Calu3 (cell line): Measurements from ENCODE around the gene IGHMBP2. TPM values are rescaled to one million over a fixed set of nuclear protein-coding genes. Genes with fewer than 3 reads are reported as not detected.

Experiments
- BruUV-seq: library from RNA; stranded (reverse); fragments of 400-500 nt; replicated peaks from 2 replicates; lab custom pipeline; 2021; lab: Mats Ljungman, UMichigan
- CTCF ChIA-PET: fragments of 300-600 bp; sonication (Branson Sonifier 250); formaldehyde crosslinking; loops from one replicate; lab custom pipeline; 2022; ENCODE audit warnings: antibody characterized with exemption; lab: Charles Lee
- DNase-seq: peaks from one replicate; pipeline ENCODE4 v3.0.0; 2022
- H3K27ac Mint-ChIP-seq: one replicate; pipeline ENCODE4 v1.8.0; 2022; ENCODE audit warnings: mixed read lengths; ENCODE audit not compliant: unreplicated experiment
- H3K27me3 Mint-ChIP-seq: one replicate; pipeline ENCODE4 v1.8.0; 2022; ENCODE audit warnings: mixed read lengths; ENCODE audit not compliant: unreplicated experiment
- H3K36me3 Mint-ChIP-seq: one replicate; pipeline ENCODE4 v1.8.0; 2022; ENCODE audit warnings: mild to moderate bottlenecking, moderate library complexity, mixed read lengths; ENCODE audit not compliant: insufficient read depth, unreplicated experiment
- H3K4me1 Mint-ChIP-seq: one replicate; pipeline ENCODE4 v1.8.0; 2022; ENCODE audit warnings: mild to moderate bottlenecking, low read depth, mixed read lengths; ENCODE audit not compliant: unreplicated experiment
- H3K4me3 Mint-ChIP-seq: one replicate; pipeline ENCODE4 v1.8.0; 2022; ENCODE audit warnings: mild to moderate bottlenecking, low read depth, moderate library complexity, mixed read lengths; ENCODE audit not compliant: unreplicated experiment
- H3K9me3 Mint-ChIP-seq: one replicate; pipeline ENCODE4 v1.8.0; 2022; ENCODE audit warnings: low read depth, mixed read lengths; ENCODE audit not compliant: unreplicated experiment
- CTCF ChIP-seq: fragments of 200-600 bp; IDR thresholded peaks from one replicate; pipeline ENCODE4 v1.8.0; 2022; ENCODE audit warnings: antibody characterized with exemption; ENCODE audit not compliant: unreplicated experiment
- intact Hi-C: fragments of 100-400 bp; cut with micrococcal nuclease; formaldehyde crosslinking; loops from one replicate; pipeline ENCODE4 v1.10.0; 2022; ENCODE audit not compliant: unreplicated experiment
- total RNA-seq: library from RNA; stranded (reverse); gene quantifications from 2 replicates; pipeline ENCODE4 v1.2.3, GENCODE V29; 2022

IGHMBP2 gene
- total RNA-seq, 1 experiment from 2014 or later: 32.4 TPM

GRCh38 chr11:68982134-68982533, 78.4 kb downstream of the IGHMBP2 start:
- no peak overlapping the region for H3K27ac Mint-ChIP-seq
- no peak for TF ChIP-seq CTCF
- H3K9me3 Mint-ChIP-seq: peaks cover 6% of the 10 kb centered on the region
- intact Hi-C loops: no loop called here
- no peak for DNase-seq
- H3K4me3 Mint-ChIP-seq: no peak overlapping the region
- no peaks in the 10 kb centered on the region for H3K36me3 Mint-ChIP-seq
- H3K27me3 Mint-ChIP-seq: peaks cover 49% of the 10 kb centered on the region
- CTCF ChIA-PET: no interaction called here
- no TSS peak for BruUV-seq
- H3K4me1 Mint-ChIP-seq: no peaks in the 10 kb centered on the region

- CTCF ChIA-PET: interaction anchor here (0.7 kb wide), 1 partner anchor 540 kb away, joined by 5 read pairs; no protein-coding TSS in a partner anchor
Observed at GRCh38 chr11:68983801-68984200, 80.1 kb downstream of the IGHMBP2 start.

GRCh38 chr11:68987211-68987610, 83.5 kb downstream of the IGHMBP2 start:
- H3K4me3 Mint-ChIP-seq: no peak overlapping the region
- CTCF ChIA-PET: no interaction called here
- H3K4me1 Mint-ChIP-seq: no peaks in the 10 kb centered on the region
- H3K27ac Mint-ChIP-seq: no peak overlapping the region
- no peak for DNase-seq
- H3K27me3 Mint-ChIP-seq: peaks cover 20% of the 10 kb centered on the region
- H3K36me3 Mint-ChIP-seq: no peaks in the 10 kb centered on the region
- no peak for TF ChIP-seq CTCF
- intact Hi-C loops: no loop called here
- H3K9me3 Mint-ChIP-seq: peaks cover 5% of the 10 kb centered on the region
- no TSS peak for BruUV-seq

More at GRCh38 chr11:68983801-68984200, 80.1 kb downstream of the IGHMBP2 start:
- H3K4me3 Mint-ChIP-seq: no peak overlapping the region
- DNase-seq: no peak
- H3K27ac Mint-ChIP-seq: no peak overlapping the region
- peaks cover 41% of the 10 kb centered on the region for H3K27me3 Mint-ChIP-seq
- no peak for TF ChIP-seq CTCF
- no peaks in the 10 kb centered on the region for H3K36me3 Mint-ChIP-seq
- no peaks in the 10 kb centered on the region for H3K4me1 Mint-ChIP-seq
- peaks cover 6% of the 10 kb centered on the region for H3K9me3 Mint-ChIP-seq
- no TSS peak for BruUV-seq
- intact Hi-C loops: no loop called here

GRCh38 chr11:68988491-68988890, 84.8 kb downstream of the IGHMBP2 start:
- peaks cover 3% of the 10 kb centered on the region for H3K9me3 Mint-ChIP-seq
- H3K27me3 Mint-ChIP-seq: peaks cover 22% of the 10 kb centered on the region
- CTCF ChIA-PET: no interaction called here
- no peaks in the 10 kb centered on the region for H3K4me1 Mint-ChIP-seq
- intact Hi-C loops: no loop called here
- TF ChIP-seq CTCF: no peak
- H3K4me3 Mint-ChIP-seq: no peak overlapping the region
- no peak for DNase-seq
- no peaks in the 10 kb centered on the region for H3K36me3 Mint-ChIP-seq
- no TSS peak for BruUV-seq
- H3K27ac Mint-ChIP-seq: no peak overlapping the region

Other genes starting within 250 kb of the IGHMBP2 start
- 1.2 and 1.9 TPM in 2 replicates for gene GAL, start 219.3 kb upstream of the IGHMBP2 start, total RNA-seq
- gene TESMIN, start 152.4 kb upstream of the IGHMBP2 start, total RNA-seq: 6.8 and 9.7 TPM in 2 replicates
- gene CPT1A, start 62.0 kb upstream of the IGHMBP2 start, total RNA-seq: 45.9 and 49.8 TPM in 2 replicates
- 79.7 and 83.4 TPM in 2 replicates for gene MRPL21, start 59 bp upstream of the IGHMBP2 start, total RNA-seq
- not detected in 2 replicates for gene MRGPRD, start 77.1 kb downstream of the IGHMBP2 start, total RNA-seq
- gene MRGPRF, start 109.4 kb downstream of the IGHMBP2 start, total RNA-seq: 0.14 and 0.15 TPM in 2 replicates
- gene TPCN2, start 145.0 kb downstream of the IGHMBP2 start, total RNA-seq: 21.9 and 24.3 TPM in 2 replicates